ENCODE results near the gene SSC5D.

GRCh38 chr19:55490478-55491432 lies 2.5 kb downstream of the SSC5D start:
- no peak for TF ChIP-seq CTCF (conservative IDR thresholded peaks at IDR 0.05; ENCODE audit: low read length)
- TF ChIP-seq EZH2phosphoT487 (IDR thresholded peaks at IDR 0.05; ENCODE audit: borderline replicate concordance) = no peak

All from Loucy (cell line).